ENCODE measurements around the gene SIRPB1.

- TF ChIP-seq POLR2A (IDR thresholded peaks at IDR 0.05) = no peak
- no peak for TF ChIP-seq CTCF (IDR thresholded peaks at IDR 0.05)
- TF ChIP-seq EP300 (IDR thresholded peaks at IDR 0.05) = no peak
These were observed 10.4 kb upstream of the SIRPB1 start for GRCh38 chr20:1630186-1630585.
